Retinal pigment epithelial cell (primary cell): ENCODE measurements around the gene ERAL1.
"Not testable (repeated sequence)": the region's sequence is repeated elsewhere in the genome, so short reads cannot be mapped to it uniquely, and the experiment has no call there.

ENCODE experiments used
- DNase-seq: peaks from one replicate; pipeline ENCODE4 v3.0.0-alpha.2; 2010; ENCODE audit warnings: low read depth
- H3K4me3 ChIP-seq: 2 replicates; pipeline ENCODE4 v1.5.1; 2011; ENCODE audit warnings: mild to moderate bottlenecking, low read length, control low read depth, moderate library complexity
- TF ChIP-seq, protein P1 (sequence below): conservative IDR thresholded peaks from 2 replicates; pipeline ENCODE4 v1.5.1; 2011; ENCODE audit warnings: low read depth, low read length, control low read depth, inconsistent platforms

Gene ERAL1

GRCh38 chr17:28885951-28886350, 31.1 kb downstream of the ERAL1 start:
- TF ChIP-seq, protein P1, sequence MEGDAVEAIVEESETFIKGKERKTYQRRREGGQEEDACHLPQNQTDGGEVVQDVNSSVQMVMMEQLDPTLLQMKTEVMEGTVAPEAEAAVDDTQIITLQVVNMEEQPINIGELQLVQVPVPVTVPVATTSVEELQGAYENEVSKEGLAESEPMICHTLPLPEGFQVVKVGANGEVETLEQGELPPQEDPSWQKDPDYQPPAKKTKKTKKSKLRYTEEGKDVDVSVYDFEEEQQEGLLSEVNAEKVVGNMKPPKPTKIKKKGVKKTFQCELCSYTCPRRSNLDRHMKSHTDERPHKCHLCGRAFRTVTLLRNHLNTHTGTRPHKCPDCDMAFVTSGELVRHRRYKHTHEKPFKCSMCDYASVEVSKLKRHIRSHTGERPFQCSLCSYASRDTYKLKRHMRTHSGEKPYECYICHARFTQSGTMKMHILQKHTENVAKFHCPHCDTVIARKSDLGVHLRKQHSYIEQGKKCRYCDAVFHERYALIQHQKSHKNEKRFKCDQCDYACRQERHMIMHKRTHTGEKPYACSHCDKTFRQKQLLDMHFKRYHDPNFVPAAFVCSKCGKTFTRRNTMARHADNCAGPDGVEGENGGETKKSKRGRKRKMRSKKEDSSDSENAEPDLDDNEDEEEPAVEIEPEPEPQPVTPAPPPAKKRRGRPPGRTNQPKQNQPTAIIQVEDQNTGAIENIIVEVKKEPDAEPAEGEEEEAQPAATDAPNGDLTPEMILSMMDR: no peak
- H3K4me3 ChIP-seq: no peak overlapping the region
- DNase-seq: no peak

GRCh38 chr17:28887871-28888471, 33.2 kb downstream of the ERAL1 start:
- TF ChIP-seq, protein P1: no peak
- no peak for DNase-seq
- H3K4me3 ChIP-seq: no peak overlapping the region

GRCh38 chr17:28888832-28889231, 34.0 kb downstream of the ERAL1 start:
- H3K4me3 ChIP-seq: no peak overlapping the region
- no peak for DNase-seq
- TF ChIP-seq, protein P1: no peak

DNA sequence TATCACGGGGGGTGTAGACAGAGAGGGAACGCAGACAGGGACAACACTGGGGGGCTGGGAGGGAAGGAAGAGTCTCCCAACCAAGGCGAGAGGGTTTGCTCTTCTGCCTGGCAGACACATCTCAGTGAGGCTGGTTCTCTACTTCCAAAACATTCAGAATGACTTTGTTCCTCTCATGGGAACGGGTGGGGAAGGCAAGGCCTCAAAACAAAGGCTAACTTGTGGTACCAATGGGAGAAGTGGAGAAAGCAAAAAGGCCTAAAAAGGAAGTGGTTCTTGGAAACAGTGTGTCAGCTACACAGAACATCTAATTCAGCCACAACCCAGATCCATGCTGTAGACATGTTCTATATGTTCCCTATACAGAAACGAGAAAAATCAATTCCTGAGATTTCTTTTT, 35.2 kb downstream of the ERAL1 start:
- DNase-seq: no peak
- H3K4me3 ChIP-seq: no peak overlapping the region

DNA sequence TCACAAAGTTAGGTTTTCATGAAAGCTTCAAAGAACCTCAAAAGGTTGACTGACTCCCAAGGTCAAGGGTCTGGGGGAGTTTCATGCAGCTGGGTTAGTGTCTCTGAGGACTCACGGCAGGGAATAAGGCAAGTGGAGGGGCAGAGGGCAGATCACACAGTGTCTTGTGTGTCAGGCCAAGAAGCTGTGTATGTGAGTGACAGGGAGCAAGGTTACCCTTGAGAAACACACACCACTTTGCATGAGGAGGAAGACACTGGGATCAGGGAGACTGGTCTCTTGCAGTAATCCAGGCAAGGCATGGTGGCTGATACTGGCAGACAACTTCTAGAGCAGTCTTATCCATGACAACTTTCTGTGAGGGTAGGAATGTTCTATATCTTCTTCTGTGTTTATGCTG, 36.4 kb downstream of the ERAL1 start:
- no peak for DNase-seq
- no peak overlapping the region for H3K4me3 ChIP-seq
- TF ChIP-seq, protein P1: no peak

More for the DNA sequence above, 35.2 kb downstream of the ERAL1 start:
- TF ChIP-seq, protein P1: no peak

DNA sequence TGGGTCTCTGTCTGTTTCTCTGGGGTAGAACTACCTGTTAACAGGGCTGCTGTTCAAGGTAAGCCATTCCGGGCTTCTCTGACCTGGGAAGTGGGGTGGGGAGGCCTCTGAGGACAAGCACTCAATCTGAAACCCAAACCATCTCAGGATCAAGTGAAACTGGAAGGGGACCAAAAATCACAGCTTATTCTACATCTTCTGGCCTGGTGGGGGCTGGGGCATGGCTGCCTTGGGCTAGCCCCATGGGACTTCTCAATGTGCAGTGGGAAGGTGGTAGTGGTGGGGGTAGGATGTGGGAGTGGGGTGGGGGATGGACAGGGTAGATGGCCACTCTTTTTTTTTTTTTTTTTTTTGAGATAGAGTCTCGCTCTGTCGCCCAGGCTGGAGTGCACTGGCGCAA, 37.2 kb downstream of the ERAL1 start:
- no peak overlapping the region for H3K4me3 ChIP-seq
- TF ChIP-seq, protein P1: no peak

DNA sequence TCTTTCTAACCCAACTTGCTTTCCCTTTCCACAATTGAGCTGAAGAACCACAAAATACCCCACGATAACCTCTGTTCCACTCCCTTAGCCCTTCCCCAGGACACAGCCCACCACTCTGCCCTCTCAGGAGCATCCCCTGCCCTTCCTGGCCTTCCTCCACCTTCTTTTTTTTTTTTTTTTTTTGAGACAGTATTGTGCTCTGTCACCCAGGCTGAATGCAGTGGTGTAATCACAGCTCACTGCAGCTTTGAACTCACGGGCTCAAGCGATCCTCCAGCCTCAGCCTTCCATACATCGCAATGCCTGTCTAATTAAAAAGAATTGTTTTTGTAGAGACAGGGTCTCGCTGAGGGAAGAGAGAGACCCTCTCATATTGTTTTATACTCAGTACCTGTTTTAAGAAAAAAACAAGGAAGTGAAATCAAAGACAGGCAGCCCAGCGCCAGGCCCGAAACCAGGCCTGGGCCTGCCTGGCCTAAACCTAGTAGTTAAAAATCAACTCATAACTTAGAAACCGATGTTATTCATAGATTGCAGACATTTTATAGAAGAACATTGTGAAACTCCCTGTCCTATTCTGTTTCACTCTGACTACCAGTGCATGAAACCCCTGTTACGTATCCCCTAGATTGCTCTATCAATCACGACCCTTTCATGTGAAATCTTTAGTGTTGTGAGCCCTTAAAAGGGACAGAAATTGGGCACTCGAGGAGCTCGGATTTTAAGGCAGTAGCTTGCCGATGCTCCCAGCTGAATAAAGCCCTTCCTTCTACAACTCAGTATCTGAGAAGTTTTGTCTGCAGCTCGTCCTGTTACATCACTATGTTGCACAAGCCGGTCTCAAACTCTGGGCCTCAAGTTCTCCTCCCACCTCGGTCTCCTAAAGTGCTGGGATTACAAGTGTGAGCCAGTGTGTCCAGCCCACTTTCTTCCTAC, 38.7 kb downstream of the ERAL1 start:
- not testable (repeated sequence) for H3K4me3 ChIP-seq, DNase-seq

More for the DNA sequence above, 37.2 kb downstream of the ERAL1 start:
- no peak for DNase-seq
